GM23338 (cell line): Measurements from ENCODE around the gene SND1. TPM values are rescaled to one million over a fixed set of nuclear protein-coding genes. Genes with fewer than 3 reads are reported as not detected.

ENCODE experiments used
- ATAC-seq: fragments of 200-7000 bp; cut with Tn5 transposase; 3 replicates; pipeline ENCODE4 v1.9.1; 2020
- DNase-seq: peaks from one replicate; pipeline ENCODE4 v3.0.0-alpha.2; 2015; ENCODE audit warnings: low spot score
- H2AFZ ChIP-seq: fragments of 200-600 bp; sonication (generic); 2 replicates; pipeline ENCODE4 v1.8.0; 2016; ENCODE audit warnings: antibody characterized with exemption, mild to moderate bottlenecking, moderate library complexity
- H3F3A ChIP-seq: fragments of 200-600 bp; sonication (generic); replicated peaks from 2 replicates; pipeline ENCODE4 v1.8.0; 2017; ENCODE audit warnings: antibody characterized with exemption, mixed run types, low read depth
- H3K27ac ChIP-seq: fragments of 200-600 bp; sonication (generic); 2 replicates; pipeline ENCODE4 v1.6.1; 2016; ENCODE audit warnings: low read depth
- H3K27me3 ChIP-seq: fragments of 200-600 bp; sonication (generic); 2 replicates; pipeline ENCODE4 v1.8.0; 2016; ENCODE audit warnings: mild to moderate bottlenecking, mixed run types, moderate library complexity; ENCODE audit not compliant: insufficient read depth
- H3K36me3 ChIP-seq: fragments of 200-600 bp; sonication (generic); 2 replicates; pipeline ENCODE4 v1.8.0; 2016; ENCODE audit warnings: mild to moderate bottlenecking; ENCODE audit not compliant: insufficient read depth
- H3K4me1 ChIP-seq: fragments of 200-600 bp; sonication (generic); 2 replicates; pipeline ENCODE4 v1.8.0; 2016; ENCODE audit warnings: mild to moderate bottlenecking, moderate library complexity; ENCODE audit not compliant: insufficient read depth
- H3K4me2 ChIP-seq: fragments of 200-600 bp; sonication (generic); 2 replicates; pipeline ENCODE4 v1.7.1; 2017; ENCODE audit warnings: mixed run types
- H3K4me3 ChIP-seq: fragments of 200-600 bp; sonication (generic); 2 replicates; pipeline ENCODE4 v1.6.1; 2016; ENCODE audit warnings: mixed run types
- H3K79me2 ChIP-seq: fragments of 200-600 bp; sonication (generic); replicated peaks from 2 replicates; pipeline ENCODE4 v1.8.0; 2017; ENCODE audit warnings: mild to moderate bottlenecking; ENCODE audit not compliant: insufficient read depth
- H3K9me2 ChIP-seq: fragments of 200-600 bp; sonication (generic); 2 replicates; pipeline ENCODE4 v1.8.0; 2017; ENCODE audit not compliant: insufficient read depth
- H4K20me1 ChIP-seq: fragments of 200-600 bp; sonication (generic); replicated peaks from 2 replicates; pipeline ENCODE4 v1.8.0; 2017; ENCODE audit warnings: mild to moderate bottlenecking; ENCODE audit not compliant: insufficient read depth
- H3K27ac Mint-ChIP-seq: 2 replicates; pipeline ENCODE4 v1.8.0; 2020; ENCODE audit warnings: inconsistent platforms, mild to moderate bottlenecking, moderate library complexity, mixed read lengths
- H3K27me3 Mint-ChIP-seq: 3 replicates; pipeline ENCODE4 v1.8.0; 2022; ENCODE audit warnings: low read depth, mild to moderate bottlenecking, moderate library complexity, mixed read lengths, inconsistent platforms; ENCODE audit not compliant: insufficient read depth, poor library complexity
- H3K36me3 Mint-ChIP-seq: 3 replicates; pipeline ENCODE4 v1.8.0; 2021; ENCODE audit warnings: low read depth, mild to moderate bottlenecking, inconsistent platforms, moderate library complexity, mixed read lengths
- H3K4me1 Mint-ChIP-seq: 3 replicates; pipeline ENCODE4 v1.8.0; 2020; ENCODE audit warnings: mild to moderate bottlenecking, inconsistent platforms, mixed read lengths
- H3K4me3 Mint-ChIP-seq: 3 replicates; pipeline ENCODE4 v1.8.0; 2021; ENCODE audit warnings: moderate library complexity, mild to moderate bottlenecking, inconsistent platforms, mixed read lengths
- H3K9me3 Mint-ChIP-seq: 3 replicates; pipeline ENCODE4 v1.8.0; 2020; ENCODE audit warnings: moderate library complexity, mild to moderate bottlenecking, inconsistent platforms, mixed read lengths
- CREB1 ChIP-seq: fragments of 250-450 bp; sonication (Bioruptor Pico); IDR thresholded peaks from 2 replicates; pipeline ENCODE4 v1.5.0; 2020; ENCODE audit warnings: low read depth, mild to moderate bottlenecking, moderate library complexity
- EZH2 ChIP-seq: fragments of 200-600 bp; sonication (generic); IDR thresholded peaks from one replicate; pipeline ENCODE4 v1.8.0; 2017; ENCODE audit warnings: antibody characterized with exemption, mild to moderate bottlenecking, low read depth; ENCODE audit not compliant: unreplicated experiment
- POLR2AphosphoS5 ChIP-seq: IDR thresholded peaks from 2 replicates; pipeline ENCODE4 v1.6.1; 2016; ENCODE audit warnings: antibody characterized with exemption, low read depth
- STAT1 ChIP-seq: IDR thresholded peaks from one replicate; pipeline ENCODE4 v1.6.1; 2016; ENCODE audit warnings: antibody characterized with exemption; ENCODE audit not compliant: unreplicated experiment
- ZNF114 ChIP-seq: fragments of 250-450 bp; sonication (Bioruptor Pico); IDR thresholded peaks from 2 replicates; pipeline ENCODE4 v1.5.0; 2020; ENCODE audit warnings: mild to moderate bottlenecking, moderate library complexity
- ZNF331 ChIP-seq: fragments of 250-450 bp; sonication (Bioruptor Pico); IDR thresholded peaks from 2 replicates; pipeline ENCODE4 v1.5.0; 2020; ENCODE audit warnings: low read depth, mild to moderate bottlenecking, moderate library complexity
- polyA plus RNA-seq: library from polyadenylated mRNA; unstranded; fragments of >200 nt; fragmentation: Nextera tagmentation; extraction: Ambion mirVana; gene quantifications from 2 replicates; pipeline ENCODE4 v1.2.1, GENCODE V29; 2016
- total RNA-seq: library from RNA; depleted of rRNA; stranded (reverse); fragments of >200 nt; shearing (Covaris generic); gene quantifications from 2 replicates; pipeline ENCODE4 v1.2.3, GENCODE V29; 2014
- TF ChIP-seq, protein P1 (sequence below), 2 experiments: fragments of 200-600 bp in 1 of 2; sonication (generic) in 1 of 2; conservative IDR thresholded peaks; 2 replicates each; pipeline versions ENCODE4 v1.5.1 to v1.6.1; 2016 to 2017; ENCODE audit warnings: antibody characterized with exemption in 2 of 2, low read depth in 2 of 2, mild to moderate bottlenecking in 2 of 2, moderate library complexity in 1 of 2
- TF ChIP-seq, protein P2 (sequence below): IDR thresholded peaks from 2 replicates; pipeline ENCODE4 v1.6.1; 2016; ENCODE audit warnings: antibody characterized with exemption
- TF ChIP-seq, protein P3 (sequence below): fragments of 250-450 bp; sonication (Bioruptor Pico); IDR thresholded peaks from 2 replicates; pipeline ENCODE4 v1.5.0; 2020; ENCODE audit warnings: mild to moderate bottlenecking, moderate library complexity

Gene SND1
- total and polyA plus RNA-seq, 2 experiments from 2014 or later: 107 to 254 TPM

DNA sequence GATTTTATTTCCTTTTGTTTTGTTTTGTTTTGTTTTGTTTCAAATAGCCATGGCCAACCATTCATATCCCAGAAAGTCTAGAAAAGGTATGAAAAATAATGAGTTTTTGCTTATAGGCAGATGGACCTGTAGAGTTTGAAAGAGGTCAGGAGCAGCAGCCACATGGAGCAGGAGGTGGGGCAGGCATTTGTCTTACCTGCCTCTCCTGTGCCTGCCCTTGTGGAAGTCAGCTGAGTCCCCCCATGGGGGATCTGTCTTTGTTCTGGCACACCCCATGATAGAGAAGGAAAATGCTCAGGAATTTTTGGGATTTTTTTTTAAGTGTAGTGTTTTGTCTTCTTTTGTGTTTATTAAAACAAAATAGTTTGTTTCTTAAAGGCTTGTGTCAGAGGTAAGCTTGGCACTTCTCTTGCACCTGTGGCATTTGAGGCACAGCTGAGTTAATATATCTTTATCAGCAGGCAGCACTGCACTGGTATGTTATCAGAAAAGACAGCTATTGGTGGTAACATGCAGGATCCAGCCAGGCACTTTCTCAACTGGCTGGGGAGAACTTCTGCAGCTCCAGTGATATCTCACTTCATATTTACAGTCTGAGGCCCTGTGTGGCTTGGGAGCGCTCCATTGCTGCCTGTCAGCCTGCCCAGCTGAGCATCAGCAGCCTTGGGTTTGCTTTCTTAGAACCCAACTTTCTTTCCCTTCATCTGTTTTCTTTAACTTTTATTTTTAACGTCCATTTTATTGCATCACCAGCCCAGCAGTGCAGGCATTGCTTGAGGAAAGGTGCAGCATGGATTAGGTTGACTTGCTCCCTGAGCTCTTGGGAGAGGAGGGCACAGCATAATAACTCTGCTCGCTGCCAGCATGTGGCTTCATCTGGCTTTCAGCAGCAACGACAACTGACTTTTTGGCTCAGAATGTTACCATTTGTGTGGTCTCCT, 334.9 kb downstream of the SND1 start:
- peaks cover 4% of the 10 kb centered on the region; the same call in 1 of the 3 replicates for H3K36me3 Mint-ChIP-seq
- DNase-seq: peak; percentile 38
- Histone ChIP-seq H3K79me2 (peaks cover 30% of the 10 kb centered on the region), H3K4me2 (0 out of 2 replicates have a peak overlapping the region, but pooled peaks have one; percentile 31), H4K20me1 (peaks cover 18% of the 10 kb centered on the region; the same call in 1 of the 2 replicates), H3K4me1 (peaks cover 31% of the 10 kb centered on the region), H3K4me3 (no peak overlapping the region), H3K27ac (peak overlapping the region; percentile 11), H3K36me3 (peaks cover 8% of the 10 kb centered on the region; the same call in 1 of the 2 replicates), H3K9me2 (no peaks in the 10 kb centered on the region), H3K27me3 (no peaks in the 10 kb centered on the region), H3F3A (0 out of 2 replicates have a peak, but pooled peaks cover 3% of the 10 kb centered on the region), H2AFZ (no peak overlapping the region)
- peak; percentile 87 for ATAC-seq
- no peaks in the 10 kb centered on the region for H3K9me3 Mint-ChIP-seq
- peaks cover 3% of the 10 kb centered on the region for H3K27me3 Mint-ChIP-seq
- peaks cover 36% of the 10 kb centered on the region for H3K4me1 Mint-ChIP-seq
- peak overlapping the region; percentile 66; the same call in 1 of the 2 replicates for H3K27ac Mint-ChIP-seq
- no peak overlapping the region for H3K4me3 Mint-ChIP-seq
- no peak for TF ChIP-seq STAT1
- TF ChIP-seq, protein P1, sequence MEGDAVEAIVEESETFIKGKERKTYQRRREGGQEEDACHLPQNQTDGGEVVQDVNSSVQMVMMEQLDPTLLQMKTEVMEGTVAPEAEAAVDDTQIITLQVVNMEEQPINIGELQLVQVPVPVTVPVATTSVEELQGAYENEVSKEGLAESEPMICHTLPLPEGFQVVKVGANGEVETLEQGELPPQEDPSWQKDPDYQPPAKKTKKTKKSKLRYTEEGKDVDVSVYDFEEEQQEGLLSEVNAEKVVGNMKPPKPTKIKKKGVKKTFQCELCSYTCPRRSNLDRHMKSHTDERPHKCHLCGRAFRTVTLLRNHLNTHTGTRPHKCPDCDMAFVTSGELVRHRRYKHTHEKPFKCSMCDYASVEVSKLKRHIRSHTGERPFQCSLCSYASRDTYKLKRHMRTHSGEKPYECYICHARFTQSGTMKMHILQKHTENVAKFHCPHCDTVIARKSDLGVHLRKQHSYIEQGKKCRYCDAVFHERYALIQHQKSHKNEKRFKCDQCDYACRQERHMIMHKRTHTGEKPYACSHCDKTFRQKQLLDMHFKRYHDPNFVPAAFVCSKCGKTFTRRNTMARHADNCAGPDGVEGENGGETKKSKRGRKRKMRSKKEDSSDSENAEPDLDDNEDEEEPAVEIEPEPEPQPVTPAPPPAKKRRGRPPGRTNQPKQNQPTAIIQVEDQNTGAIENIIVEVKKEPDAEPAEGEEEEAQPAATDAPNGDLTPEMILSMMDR (conservative IDR thresholded peaks at IDR 0.05; ENCODE audit: low read depth in 2 of 2): no peak
- TF ChIP-seq EZH2: no peak
- TF ChIP-seq POLR2AphosphoS5: no peak
- TF ChIP-seq ZNF114 (CRISPR knock-in tag): no peak
- TF ChIP-seq ZNF331 (CRISPR knock-in tag): no peak
- TF ChIP-seq CREB1 (CRISPR knock-in tag): no peak
- TF ChIP-seq, protein P2, sequence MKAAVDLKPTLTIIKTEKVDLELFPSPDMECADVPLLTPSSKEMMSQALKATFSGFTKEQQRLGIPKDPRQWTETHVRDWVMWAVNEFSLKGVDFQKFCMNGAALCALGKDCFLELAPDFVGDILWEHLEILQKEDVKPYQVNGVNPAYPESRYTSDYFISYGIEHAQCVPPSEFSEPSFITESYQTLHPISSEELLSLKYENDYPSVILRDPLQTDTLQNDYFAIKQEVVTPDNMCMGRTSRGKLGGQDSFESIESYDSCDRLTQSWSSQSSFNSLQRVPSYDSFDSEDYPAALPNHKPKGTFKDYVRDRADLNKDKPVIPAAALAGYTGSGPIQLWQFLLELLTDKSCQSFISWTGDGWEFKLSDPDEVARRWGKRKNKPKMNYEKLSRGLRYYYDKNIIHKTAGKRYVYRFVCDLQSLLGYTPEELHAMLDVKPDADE: no peak
- TF ChIP-seq, protein P3, sequence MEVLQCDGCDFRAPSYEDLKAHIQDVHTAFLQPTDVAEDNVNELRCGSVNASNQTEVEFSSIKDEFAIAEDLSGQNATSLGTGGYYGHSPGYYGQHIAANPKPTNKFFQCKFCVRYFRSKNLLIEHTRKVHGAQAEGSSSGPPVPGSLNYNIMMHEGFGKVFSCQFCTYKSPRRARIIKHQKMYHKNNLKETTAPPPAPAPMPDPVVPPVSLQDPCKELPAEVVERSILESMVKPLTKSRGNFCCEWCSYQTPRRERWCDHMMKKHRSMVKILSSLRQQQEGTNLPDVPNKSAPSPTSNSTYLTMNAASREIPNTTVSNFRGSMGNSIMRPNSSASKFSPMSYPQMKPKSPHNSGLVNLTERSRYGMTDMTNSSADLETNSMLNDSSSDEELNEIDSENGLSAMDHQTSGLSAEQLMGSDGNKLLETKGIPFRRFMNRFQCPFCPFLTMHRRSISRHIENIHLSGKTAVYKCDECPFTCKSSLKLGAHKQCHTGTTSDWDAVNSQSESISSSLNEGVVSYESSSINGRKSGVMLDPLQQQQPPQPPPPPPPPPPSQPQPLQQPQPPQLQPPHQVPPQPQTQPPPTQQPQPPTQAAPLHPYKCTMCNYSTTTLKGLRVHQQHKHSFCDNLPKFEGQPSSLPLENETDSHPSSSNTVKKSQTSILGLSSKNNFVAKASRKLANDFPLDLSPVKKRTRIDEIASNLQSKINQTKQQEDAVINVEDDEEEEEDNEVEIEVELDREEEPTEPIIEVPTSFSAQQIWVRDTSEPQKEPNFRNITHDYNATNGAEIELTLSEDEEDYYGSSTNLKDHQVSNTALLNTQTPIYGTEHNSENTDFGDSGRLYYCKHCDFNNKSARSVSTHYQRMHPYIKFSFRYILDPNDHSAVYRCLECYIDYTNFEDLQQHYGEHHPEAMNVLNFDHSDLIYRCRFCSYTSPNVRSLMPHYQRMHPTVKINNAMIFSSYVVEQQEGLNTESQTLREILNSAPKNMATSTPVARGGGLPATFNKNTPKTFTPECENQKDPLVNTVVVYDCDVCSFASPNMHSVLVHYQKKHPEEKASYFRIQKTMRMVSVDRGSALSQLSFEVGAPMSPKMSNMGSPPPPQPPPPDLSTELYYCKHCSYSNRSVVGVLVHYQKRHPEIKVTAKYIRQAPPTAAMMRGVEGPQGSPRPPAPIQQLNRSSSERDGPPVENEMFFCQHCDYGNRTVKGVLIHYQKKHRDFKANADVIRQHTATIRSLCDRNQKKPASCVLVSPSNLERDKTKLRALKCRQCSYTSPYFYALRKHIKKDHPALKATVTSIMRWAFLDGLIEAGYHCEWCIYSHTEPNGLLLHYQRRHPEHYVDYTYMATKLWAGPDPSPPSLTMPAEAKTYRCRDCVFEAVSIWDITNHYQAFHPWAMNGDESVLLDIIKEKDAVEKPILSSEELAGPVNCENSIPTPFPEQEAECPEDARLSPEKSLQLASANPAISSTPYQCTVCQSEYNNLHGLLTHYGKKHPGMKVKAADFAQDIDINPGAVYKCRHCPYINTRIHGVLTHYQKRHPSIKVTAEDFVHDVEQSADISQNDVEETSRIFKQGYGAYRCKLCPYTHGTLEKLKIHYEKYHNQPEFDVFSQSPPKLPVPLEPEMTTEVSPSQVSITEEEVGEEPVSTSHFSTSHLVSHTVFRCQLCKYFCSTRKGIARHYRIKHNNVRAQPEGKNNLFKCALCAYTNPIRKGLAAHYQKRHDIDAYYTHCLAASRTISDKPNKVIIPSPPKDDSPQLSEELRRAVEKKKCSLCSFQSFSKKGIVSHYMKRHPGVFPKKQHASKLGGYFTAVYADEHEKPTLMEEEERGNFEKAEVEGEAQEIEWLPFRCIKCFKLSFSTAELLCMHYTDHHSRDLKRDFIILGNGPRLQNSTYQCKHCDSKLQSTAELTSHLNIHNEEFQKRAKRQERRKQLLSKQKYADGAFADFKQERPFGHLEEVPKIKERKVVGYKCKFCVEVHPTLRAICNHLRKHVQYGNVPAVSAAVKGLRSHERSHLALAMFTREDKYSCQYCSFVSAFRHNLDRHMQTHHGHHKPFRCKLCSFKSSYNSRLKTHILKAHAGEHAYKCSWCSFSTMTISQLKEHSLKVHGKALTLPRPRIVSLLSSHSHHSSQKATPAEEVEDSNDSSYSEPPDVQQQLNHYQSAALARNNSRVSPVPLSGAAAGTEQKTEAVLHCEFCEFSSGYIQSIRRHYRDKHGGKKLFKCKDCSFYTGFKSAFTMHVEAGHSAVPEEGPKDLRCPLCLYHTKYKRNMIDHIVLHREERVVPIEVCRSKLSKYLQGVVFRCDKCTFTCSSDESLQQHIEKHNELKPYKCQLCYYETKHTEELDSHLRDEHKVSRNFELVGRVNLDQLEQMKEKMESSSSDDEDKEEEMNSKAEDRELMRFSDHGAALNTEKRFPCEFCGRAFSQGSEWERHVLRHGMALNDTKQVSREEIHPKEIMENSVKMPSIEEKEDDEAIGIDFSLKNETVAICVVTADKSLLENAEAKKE (CRISPR knock-in tag): no peak
